Measurements from ENCODE around the gene VWA3A.

- TF ChIP-seq POLR2AphosphoS5 (IDR thresholded peaks at IDR 0.05; ENCODE audit: low read depth) (no peak), EZH2 (IDR thresholded peaks at IDR 0.05; ENCODE audit: low read depth, unreplicated experiment) (no peak), EZH2phosphoT487 (IDR thresholded peaks at IDR 0.05; ENCODE audit: unreplicated experiment) (no peak), JUNB (IDR thresholded peaks at IDR 0.05; ENCODE audit: unreplicated experiment) (no peak), REST (IDR thresholded peaks at IDR 0.05; ENCODE audit: unreplicated experiment) (no peak)
- TF ChIP-seq, protein P1, sequence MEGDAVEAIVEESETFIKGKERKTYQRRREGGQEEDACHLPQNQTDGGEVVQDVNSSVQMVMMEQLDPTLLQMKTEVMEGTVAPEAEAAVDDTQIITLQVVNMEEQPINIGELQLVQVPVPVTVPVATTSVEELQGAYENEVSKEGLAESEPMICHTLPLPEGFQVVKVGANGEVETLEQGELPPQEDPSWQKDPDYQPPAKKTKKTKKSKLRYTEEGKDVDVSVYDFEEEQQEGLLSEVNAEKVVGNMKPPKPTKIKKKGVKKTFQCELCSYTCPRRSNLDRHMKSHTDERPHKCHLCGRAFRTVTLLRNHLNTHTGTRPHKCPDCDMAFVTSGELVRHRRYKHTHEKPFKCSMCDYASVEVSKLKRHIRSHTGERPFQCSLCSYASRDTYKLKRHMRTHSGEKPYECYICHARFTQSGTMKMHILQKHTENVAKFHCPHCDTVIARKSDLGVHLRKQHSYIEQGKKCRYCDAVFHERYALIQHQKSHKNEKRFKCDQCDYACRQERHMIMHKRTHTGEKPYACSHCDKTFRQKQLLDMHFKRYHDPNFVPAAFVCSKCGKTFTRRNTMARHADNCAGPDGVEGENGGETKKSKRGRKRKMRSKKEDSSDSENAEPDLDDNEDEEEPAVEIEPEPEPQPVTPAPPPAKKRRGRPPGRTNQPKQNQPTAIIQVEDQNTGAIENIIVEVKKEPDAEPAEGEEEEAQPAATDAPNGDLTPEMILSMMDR (conservative IDR thresholded peaks at IDR 0.05; ENCODE audit: low read depth in 2 of 2) = no peak
These were observed 20.9 kb upstream of the VWA3A start for GRCh38 chr16:22071331-22071910.
